SK-N-SH (cell line): ENCODE measurements around the gene AMPD2. TPM values are rescaled to one million over a fixed set of nuclear protein-coding genes. Genes with fewer than 3 reads are reported as not detected.

ENCODE experiments used
- CTCF ChIA-PET: fragments of 300-600, 350-600 bp; formaldehyde crosslinking; extraction: SDS; loops from one replicate; lab custom pipeline; 2021; lab: Yijun Ruan, JAX
- POLR2A ChIA-PET: fragments of 350-600 bp; sonication (Branson Sonifier 250); formaldehyde crosslinking; extraction: SDS; loops from one replicate; lab custom pipeline; 2020; ENCODE audit warnings: antibody characterized with exemption, inconsistent platforms; lab: Yijun Ruan, JAX
- DNase-seq: peaks from one replicate; pipeline ENCODE4 v3.0.0; 2012
- H2AFZ ChIP-seq: fragments of 200-600 bp; sonication (generic); 2 replicates; pipeline ENCODE4 v1.8.1; 2016; ENCODE audit warnings: antibody characterized with exemption, mild to moderate bottlenecking, low read depth
- H3F3A ChIP-seq: fragments of 200-600 bp; sonication (generic); replicated peaks from 2 replicates; pipeline ENCODE3; 2016; ENCODE audit warnings: antibody characterized with exemption, mild to moderate bottlenecking; ENCODE audit not compliant: insufficient read depth
- H3K27ac ChIP-seq, 2 experiments: fragments of 200-500 bp in 1 of 2; fragments of 200-600 bp in 1 of 2; sonication (Bioruptor generic) in 1 of 2; sonication (generic), shearing (Covaris generic) in 1 of 2; 2 replicates each; pipeline versions ENCODE4 v1.5.1 to v1.6.1; 2014 to 2016; ENCODE audit warnings: low read depth in 2 of 2, inconsistent platforms in 1 of 2, low read length in 1 of 2, mild to moderate bottlenecking in 1 of 2, mixed read lengths in 1 of 2
- H3K27me3 ChIP-seq: fragments of 200-600 bp; sonication (generic), shearing (Covaris generic); 2 replicates; pipeline ENCODE4 v1.6.1; 2016; ENCODE audit warnings: mixed run types; ENCODE audit not compliant: insufficient read depth
- H3K36me3 ChIP-seq, 2 experiments: fragments of 200-500 bp in 1 of 2; fragments of 200-600 bp in 1 of 2; sonication (Bioruptor generic) in 1 of 2; sonication (generic) in 1 of 2; replicated peaks in 1 of 2; 2 replicates each; pipeline versions ENCODE3 to v1.5.1; 2014 to 2016; ENCODE audit warnings: low read length in 1 of 2, mild to moderate bottlenecking in 1 of 2; ENCODE audit not compliant: insufficient read depth in 2 of 2, control insufficient read depth in 1 of 2
- H3K4me1 ChIP-seq, 2 experiments: fragments of 200-500 bp in 1 of 2; fragments of 200-600 bp in 1 of 2; sonication (Bioruptor generic) in 1 of 2; sonication (generic), shearing (Covaris generic) in 1 of 2; 2 replicates each; pipeline versions ENCODE4 v1.5.1 to v1.6.1; 2014 to 2016; ENCODE audit warnings: low read depth in 1 of 2, low read length in 1 of 2, mixed run types in 1 of 2; ENCODE audit not compliant: insufficient read depth in 2 of 2, control insufficient read depth in 1 of 2
- H3K4me2 ChIP-seq: fragments of 200-600 bp; sonication (generic), shearing (Covaris generic); 2 replicates; pipeline ENCODE4 v1.6.1; 2017; ENCODE audit warnings: mixed run types
- H3K4me3 ChIP-seq, 2 experiments: fragments of 200-500 bp in 1 of 2; fragments of 200-600 bp in 1 of 2; sonication (Bioruptor generic) in 1 of 2; sonication (generic), shearing (Covaris generic) in 1 of 2; 2 replicates each; pipeline versions ENCODE4 v1.5.1 to v1.8.1; 2014 to 2016; ENCODE audit warnings: low read depth in 2 of 2, inconsistent platforms in 1 of 2, low read length in 1 of 2, mild to moderate bottlenecking in 1 of 2, mixed read lengths in 1 of 2, moderate library complexity in 1 of 2
- H3K79me2 ChIP-seq: fragments of 200-600 bp; sonication (generic); 2 replicates; pipeline ENCODE4 v1.8.1; 2017; ENCODE audit warnings: mild to moderate bottlenecking; ENCODE audit not compliant: insufficient read depth
- H3K9ac ChIP-seq: fragments of 200-600 bp; sonication (generic); 2 replicates; pipeline ENCODE4 v1.6.1; 2017; ENCODE audit warnings: mixed run types
- H3K9me2 ChIP-seq: fragments of 200-600 bp; sonication (generic); 2 replicates; pipeline ENCODE4 v1.6.1; 2017; ENCODE audit warnings: mixed run types
- H3K9me3 ChIP-seq: fragments of 200-600 bp; sonication (generic); 2 replicates; pipeline ENCODE4 v1.6.1; 2017; ENCODE audit warnings: mixed run types, mild to moderate bottlenecking, moderate library complexity
- H4K20me1 ChIP-seq: fragments of 200-600 bp; sonication (generic); 2 replicates; pipeline ENCODE4 v1.6.1; 2017; ENCODE audit warnings: mild to moderate bottlenecking, mixed run types; ENCODE audit not compliant: insufficient read depth
- CTCF ChIP-seq: fragments of 200-600 bp; sonication (generic); IDR thresholded peaks from 2 replicates; pipeline ENCODE4 v1.6.1; 2017; ENCODE audit warnings: antibody characterized with exemption, mild to moderate bottlenecking, moderate library complexity
- ELF1 ChIP-seq: IDR thresholded peaks from 2 replicates; pipeline ENCODE4 v1.4.0; 2012
- MAX ChIP-seq: IDR thresholded peaks from 2 replicates; pipeline ENCODE4 v1.4.0; 2012; ENCODE audit warnings: low read depth
- MEF2A ChIP-seq: IDR thresholded peaks from 2 replicates; pipeline ENCODE4 v1.4.0; 2012; ENCODE audit warnings: low read depth, borderline replicate concordance
- NFIC ChIP-seq: IDR thresholded peaks from 2 replicates; pipeline ENCODE4 v1.4.0; 2012; ENCODE audit warnings: borderline replicate concordance
- RAD21 ChIP-seq: IDR thresholded peaks from 2 replicates; pipeline ENCODE4 v1.6.1; 2012; ENCODE audit warnings: mild to moderate bottlenecking, low read length
- SIN3A ChIP-seq: IDR thresholded peaks from 2 replicates; pipeline ENCODE4 v1.6.1; 2012; ENCODE audit warnings: low read depth, mild to moderate bottlenecking, low read length, moderate library complexity, borderline replicate concordance
- SMC3 ChIP-seq: IDR thresholded peaks from 2 replicates; pipeline ENCODE4 v1.6.1; 2012; ENCODE audit warnings: low read depth, low read length, improper control_type of control experiment
- TAF1 ChIP-seq: IDR thresholded peaks from 2 replicates; pipeline ENCODE4 v1.6.1; 2012; ENCODE audit warnings: low read depth, mild to moderate bottlenecking, low read length, moderate library complexity, borderline replicate concordance
- ZBTB33 ChIP-seq: IDR thresholded peaks from 2 replicates; pipeline ENCODE4 v1.4.0; 2012; ENCODE audit warnings: low read depth, borderline replicate concordance
- WGBS: methylation state at CpG from one replicate; pipeline ENCODE4 v1.1.6; 2017; ENCODE audit warnings: low lambda C conversion rate; 5-methylcytosine and 5-hydroxymethylcytosine counted together
- polyA plus RNA-seq, 3 experiments: library from polyadenylated mRNA; depleted of rRNA; stranded (reverse); fragments of >200 nt; gene quantifications; 2 replicates each; pipeline ENCODE4 v1.2.3, GENCODE V29; 2012

AMPD2 gene
- polyA plus RNA-seq, 1 of the 3 experiments (the other 2 are of a cell fraction), result 59.1 TPM

- H3K27ac ChIP-seq, result peak overlapping the region in 1 of 2 experiments; percentile 29; a peak in 1 of 4 replicates
- H4K20me1 ChIP-seq, result no peaks in the 10 kb centered on the region
- CTCF ChIA-PET, result interaction anchor here (1.0 to 11.4 kb wide), 7 partner anchors 16 to 341 kb away, joined by 3 to 297 read pairs (median 5); partner anchors contain the start of genes AHCYL1, GNAI3 and GPR61
- POLR2A ChIA-PET, result interaction anchor here (1.2 kb wide), 1 partner anchor 8 kb away, joined by 3 read pairs; no protein-coding TSS in a partner anchor
- no peak overlapping the region for H3K4me3 ChIP-seq
- DNase-seq, result peak; percentile 49
- no peaks in the 10 kb centered on the region for H3K36me3 ChIP-seq
- H3K27me3 ChIP-seq, result no peaks in the 10 kb centered on the region
- H3F3A ChIP-seq, result peaks cover 4% of the 10 kb centered on the region
- no peak overlapping the region for H3K9ac ChIP-seq
- H2AFZ ChIP-seq, result no peak overlapping the region
- no peaks in the 10 kb centered on the region for H3K79me2 ChIP-seq
- no peaks in the 10 kb centered on the region for H3K9me3 ChIP-seq
- no peaks in the 10 kb centered on the region for H3K9me2 ChIP-seq
- WGBS, result 83% methylated on average over 21 of the region's 32 CpGs
- H3K4me1 ChIP-seq, result peaks cover 0 to 41% of the 10 kb centered on the region in 2 experiments; a peak in 2 of 4 replicates
- TF ChIP-seq CTCF (peak; percentile 70), SMC3 (peak; percentile 44), ELF1 (no peak), TAF1 (no peak), MEF2A (no peak), MAX (no peak), RAD21 (peak; percentile 43), ZBTB33 (no peak)
- TF ChIP-seq, all 33 proteins: peak for 3
- H3K4me2 ChIP-seq, result no peak overlapping the region
Measured at GRCh38 chr1:109643385-109644230, 24.0 kb downstream of the AMPD2 start.

- H3K27me3 ChIP-seq, result no peaks in the 10 kb centered on the region
- H3K4me2 ChIP-seq, result no peak overlapping the region
- H3K4me3 ChIP-seq, result no peak overlapping the region
- H2AFZ ChIP-seq, result no peak overlapping the region
- no peak for DNase-seq
- H3K4me1 ChIP-seq, result peaks cover 7 to 33% of the 10 kb centered on the region in 2 experiments; a peak in 3 of 4 replicates
- 0 out of 2 replicates have a peak, but pooled peaks have one; percentile 9 for TF ChIP-seq NFIC
- no peak for TF ChIP-seq SIN3A
- 84% methylated on average over 5 of the region's 10 CpGs for WGBS
- no peaks in the 10 kb centered on the region for H3K79me2 ChIP-seq
- H3K36me3 ChIP-seq, result no peaks in the 10 kb centered on the region
- ChIA-PET CTCF (interaction anchor here (1.1 to 11.4 kb wide), 5 partner anchors 17 to 132 kb away, joined by 3 to 297 read pairs (median 5); partner anchors contain the start of gene GPR61), POLR2A (interaction anchor here (1.2 kb wide), 1 partner anchor 9 kb away, joined by 3 read pairs; no protein-coding TSS in a partner anchor)
- H3K9ac ChIP-seq, result no peak overlapping the region
- H3K9me2 ChIP-seq, result no peaks in the 10 kb centered on the region
- no peaks in the 10 kb centered on the region for H3K9me3 ChIP-seq
- no peaks in the 10 kb centered on the region for H4K20me1 ChIP-seq
- H3K27ac ChIP-seq, result no peak overlapping the region; a peak in 1 of 4 replicates
- peaks cover 4% of the 10 kb centered on the region for H3F3A ChIP-seq
Measured at GRCh38 chr1:109644670-109645069, 25.0 kb downstream of the AMPD2 start.
